Muscle of leg (tissue), 11 donors: ENCODE data around the gene IL22. TPM values are rescaled to one million over a fixed set of nuclear protein-coding genes. Genes with fewer than 3 reads are reported as not detected.

ENCODE experiments used
- DNase-seq: peaks from one replicate; pipeline ENCODE4 v3.0.0; 2013
- H3K27ac ChIP-seq: one replicate; pipeline ENCODE4 v1.5.1; 2013; ENCODE audit warnings: mild to moderate bottlenecking, low read length, control low read depth
- H3K27me3 ChIP-seq: one replicate; pipeline ENCODE4 v1.6.1; 2013; ENCODE audit warnings: low read length; ENCODE audit not compliant: control insufficient read depth, insufficient read depth
- H3K36me3 ChIP-seq: one replicate; pipeline ENCODE4 v1.6.1; 2013; ENCODE audit warnings: low read length; ENCODE audit not compliant: control insufficient read depth, insufficient read depth
- H3K4me1 ChIP-seq: one replicate; pipeline ENCODE4 v1.6.1; 2013; ENCODE audit warnings: low read length; ENCODE audit not compliant: control insufficient read depth, insufficient read depth
- H3K4me3 ChIP-seq: one replicate; pipeline ENCODE4 v1.5.1; 2013; ENCODE audit warnings: low read length, control low read depth
- H3K9me3 ChIP-seq: replicated peaks from 2 replicates; pipeline ENCODE4 v1.6.1; 2013; ENCODE audit warnings: low read depth, low read length; ENCODE audit not compliant: control insufficient read depth
- WGBS: methylation state at CpG from one replicate; pipeline ENCODE4 v1.1.5; 2013; ENCODE audit warnings: missing lambda C conversion rate; ENCODE audit not compliant: insufficient coverage; 5-methylcytosine and 5-hydroxymethylcytosine counted together
- polyA plus RNA-seq, 8 donors: library from polyadenylated mRNA; unstranded; fragments of 120-200 nt; gene quantifications; one replicate each; pipeline versions ENCODE4 v1.2.1 to v1.2.3, GENCODE V29; 2013; ENCODE audit warnings: inconsistent platforms in 1 of 8, low replicate concordance in 1 of 8; ENCODE audit not compliant: insufficient read length in 8 of 8, insufficient read depth in 1 of 8
- total RNA-seq: library from RNA; stranded (reverse); fragments of 120-200 nt; gene quantifications from one replicate; pipeline ENCODE4 v1.2.4, GENCODE V29; 2013

Gene IL22
- total and polyA plus RNA-seq, 9 donors, result not detected

- H3K27ac ChIP-seq, result no peak overlapping the region
- WGBS, result 91% methylated on average over 1 of the region's 5 CpGs
Measured at GRCh38 chr12:68233498-68233897, 19.9 kb downstream of the IL22 start.

GRCh38 chr12:68231691-68232090 lies 21.7 kb downstream of the IL22 start:
- Histone ChIP-seq H3K36me3 (no peaks in the 10 kb centered on the region), H3K9me3 (no peaks in the 10 kb centered on the region), H3K27ac (no peak overlapping the region), H3K4me3 (no peak overlapping the region), H3K4me1 (no peaks in the 10 kb centered on the region), H3K27me3 (peaks cover 2% of the 10 kb centered on the region)
- DNase-seq, result no peak
- no CpG with 5 or more reads among the region's 3 CpGs for WGBS

More at GRCh38 chr12:68233498-68233897, 19.9 kb downstream of the IL22 start:
- Histone ChIP-seq H3K9me3 (no peaks in the 10 kb centered on the region), H3K4me3 (no peak overlapping the region), H3K4me1 (no peaks in the 10 kb centered on the region), H3K36me3 (no peaks in the 10 kb centered on the region), H3K27me3 (peaks cover 2% of the 10 kb centered on the region)
- no peak for DNase-seq

GRCh38 chr12:68231229-68231628 lies 22.2 kb downstream of the IL22 start:
- Histone ChIP-seq H3K27ac (no peak overlapping the region), H3K4me3 (no peak overlapping the region), H3K36me3 (no peaks in the 10 kb centered on the region), H3K9me3 (no peaks in the 10 kb centered on the region), H3K27me3 (peaks cover 2% of the 10 kb centered on the region), H3K4me1 (no peaks in the 10 kb centered on the region)
- no peak for DNase-seq

- H3K27me3 ChIP-seq, result peaks cover 2% of the 10 kb centered on the region
- H3K4me1 ChIP-seq, result no peaks in the 10 kb centered on the region
- no peaks in the 10 kb centered on the region for H3K36me3 ChIP-seq
- no peak overlapping the region for H3K27ac ChIP-seq
- WGBS, result 90% methylated on average over 2 of the region's 2 CpGs
- no peak overlapping the region for H3K4me3 ChIP-seq
- DNase-seq, result no peak
- no peaks in the 10 kb centered on the region for H3K9me3 ChIP-seq
Measured at GRCh38 chr12:68229956-68230355, 23.4 kb downstream of the IL22 start.

DNA sequence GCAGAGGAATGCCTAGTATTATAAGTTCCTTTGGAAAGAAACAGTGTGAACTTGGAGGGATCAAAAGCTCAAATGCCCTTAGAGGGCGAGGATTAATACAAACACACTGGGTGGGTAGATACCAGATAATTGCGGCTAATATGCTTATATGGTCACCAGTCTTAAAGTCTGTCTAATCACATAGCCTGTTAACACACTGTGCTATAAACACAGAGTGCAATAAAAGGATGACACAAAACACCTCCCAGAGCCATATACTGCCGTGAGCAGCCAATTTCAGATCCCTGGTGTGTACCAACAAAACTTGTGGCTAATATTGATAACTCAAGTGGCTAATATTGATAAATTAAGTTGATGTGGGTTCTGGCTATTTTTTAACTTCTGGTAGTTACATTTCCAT lies 26.0 kb downstream of the IL22 start:
- no peaks in the 10 kb centered on the region for H3K36me3 ChIP-seq
- no peak overlapping the region for H3K4me3 ChIP-seq
- no peak overlapping the region for H3K27ac ChIP-seq
- H3K27me3 ChIP-seq, result no peaks in the 10 kb centered on the region
- peaks cover 5% of the 10 kb centered on the region for H3K4me1 ChIP-seq
- no peak for DNase-seq
- WGBS, result no CpG with 5 or more reads among the region's 3 CpGs
- H3K9me3 ChIP-seq, result no peaks in the 10 kb centered on the region

- H3K4me3 ChIP-seq, result no peak within 1 kb of the TSS
- no peaks in the 10 kb centered on the region for H3K36me3 ChIP-seq
- H3K27me3 ChIP-seq, result no peaks in the 10 kb centered on the region
- no peak for DNase-seq
- no peaks in the 10 kb centered on the region for H3K9me3 ChIP-seq
- H3K4me1 ChIP-seq, result peaks cover 7% of the 10 kb centered on the region
- no peak within 1 kb of the TSS for H3K27ac ChIP-seq
- 70% methylated on average over 4 of the region's 8 CpGs for WGBS
Measured at GRCh38 chr12:68225576-68226476, 27.6 kb downstream of the IL22 start, which contains the start of gene IL26. Gene IL26 (minus strand): TSS chr12:68225810. CDS start chr12:68225756, 54 bp downstream.

DNA sequence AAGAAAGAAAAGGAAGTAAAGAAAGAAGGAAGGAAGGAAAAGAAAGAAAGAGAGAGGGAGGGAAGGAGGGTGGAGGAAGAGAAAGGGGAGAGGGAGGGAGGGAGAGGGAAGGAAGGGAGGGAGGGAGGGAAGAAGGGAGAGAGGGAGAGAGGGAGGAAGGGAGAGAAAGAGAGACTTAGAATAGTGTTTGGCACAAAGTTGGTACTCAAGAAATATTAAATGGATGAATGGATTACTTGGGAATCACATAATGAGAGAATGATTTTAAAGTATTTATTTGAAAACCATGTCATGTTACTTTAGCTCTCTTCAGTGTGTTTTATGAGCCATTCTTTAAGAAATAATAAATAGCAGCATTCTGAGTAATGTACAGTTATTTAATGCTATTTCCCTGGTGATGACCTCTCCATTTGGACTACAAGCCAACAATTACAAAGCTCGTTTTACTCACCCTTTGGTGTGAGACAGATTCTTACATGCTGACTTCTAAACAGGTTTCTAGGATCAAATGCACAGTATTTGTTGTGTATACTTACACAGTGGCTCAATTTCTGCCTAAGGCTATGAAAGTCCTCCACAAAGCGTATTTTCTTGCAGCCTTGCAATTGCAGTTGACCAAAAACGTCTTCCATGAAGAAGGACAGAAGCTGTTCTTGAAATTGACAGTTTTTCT lies 28.7 kb downstream of the IL22 start:
- no peak for DNase-seq
- no CpG with 5 or more reads among the region's 3 CpGs for WGBS
- H3K27me3 ChIP-seq, result no peaks in the 10 kb centered on the region
- no peak overlapping the region for H3K4me3 ChIP-seq
- no peaks in the 10 kb centered on the region for H3K36me3 ChIP-seq
- peaks cover 7% of the 10 kb centered on the region for H3K4me1 ChIP-seq
- H3K27ac ChIP-seq, result no peak overlapping the region
- no peaks in the 10 kb centered on the region for H3K9me3 ChIP-seq

GRCh38 chr12:68223067-68223747 lies 30.2 kb downstream of the IL22 start:
- 0% methylated on average over 4 of the region's 12 CpGs for WGBS
- Histone ChIP-seq H3K27ac (no peak overlapping the region), H3K36me3 (no peaks in the 10 kb centered on the region), H3K4me1 (peaks cover 7% of the 10 kb centered on the region), H3K27me3 (no peaks in the 10 kb centered on the region), H3K4me3 (no peak overlapping the region), H3K9me3 (no peaks in the 10 kb centered on the region)
- DNase-seq, result peak; percentile 90

- Histone ChIP-seq H3K36me3 (no peaks in the 10 kb centered on the region), H3K27ac (no peak overlapping the region), H3K27me3 (no peaks in the 10 kb centered on the region), H3K9me3 (no peaks in the 10 kb centered on the region), H3K4me3 (no peak overlapping the region), H3K4me1 (peaks cover 7% of the 10 kb centered on the region)
- WGBS, result 43% methylated on average over 3 of the region's 6 CpGs
- DNase-seq, result peak; percentile 46
Measured at GRCh38 chr12:68222326-68222725, 31.1 kb downstream of the IL22 start.

DNA sequence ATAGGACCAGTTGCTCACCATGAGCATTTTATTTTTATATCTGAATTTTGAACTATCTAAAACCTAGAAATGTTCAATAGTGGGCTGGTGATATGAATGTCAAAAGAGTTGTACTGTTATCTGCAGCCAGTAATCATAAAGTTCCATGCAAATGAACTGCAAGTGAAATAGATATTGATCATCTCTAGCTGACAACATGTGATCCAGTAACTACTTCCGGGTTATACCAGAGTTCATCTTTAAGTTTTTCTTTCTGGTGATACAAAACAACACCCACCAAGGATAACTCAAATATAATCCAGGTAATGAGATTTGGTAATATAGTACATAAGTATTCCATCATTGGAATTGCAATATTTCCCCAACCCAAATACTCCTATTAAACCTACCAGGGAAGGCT lies 31.9 kb downstream of the IL22 start:
- peaks cover 7% of the 10 kb centered on the region for H3K4me1 ChIP-seq
- no peak overlapping the region for H3K27ac ChIP-seq
- DNase-seq, result no peak
- H3K4me3 ChIP-seq, result no peak overlapping the region
- H3K9me3 ChIP-seq, result no peaks in the 10 kb centered on the region
- WGBS, result no CpG with 5 or more reads among the region's 1 CpG
- H3K36me3 ChIP-seq, result no peaks in the 10 kb centered on the region
- no peaks in the 10 kb centered on the region for H3K27me3 ChIP-seq
